NCI-H2081 treated with DMSO at 0.1 percent for 48 hours (cell line): ENCODE measurements around the gene HMGXB4.

Experiments used
- DNase-seq: peaks from one replicate; lab custom pipeline; 2025; lab: John Stamatoyannopoulos, UW

Gene HMGXB4

DNA sequence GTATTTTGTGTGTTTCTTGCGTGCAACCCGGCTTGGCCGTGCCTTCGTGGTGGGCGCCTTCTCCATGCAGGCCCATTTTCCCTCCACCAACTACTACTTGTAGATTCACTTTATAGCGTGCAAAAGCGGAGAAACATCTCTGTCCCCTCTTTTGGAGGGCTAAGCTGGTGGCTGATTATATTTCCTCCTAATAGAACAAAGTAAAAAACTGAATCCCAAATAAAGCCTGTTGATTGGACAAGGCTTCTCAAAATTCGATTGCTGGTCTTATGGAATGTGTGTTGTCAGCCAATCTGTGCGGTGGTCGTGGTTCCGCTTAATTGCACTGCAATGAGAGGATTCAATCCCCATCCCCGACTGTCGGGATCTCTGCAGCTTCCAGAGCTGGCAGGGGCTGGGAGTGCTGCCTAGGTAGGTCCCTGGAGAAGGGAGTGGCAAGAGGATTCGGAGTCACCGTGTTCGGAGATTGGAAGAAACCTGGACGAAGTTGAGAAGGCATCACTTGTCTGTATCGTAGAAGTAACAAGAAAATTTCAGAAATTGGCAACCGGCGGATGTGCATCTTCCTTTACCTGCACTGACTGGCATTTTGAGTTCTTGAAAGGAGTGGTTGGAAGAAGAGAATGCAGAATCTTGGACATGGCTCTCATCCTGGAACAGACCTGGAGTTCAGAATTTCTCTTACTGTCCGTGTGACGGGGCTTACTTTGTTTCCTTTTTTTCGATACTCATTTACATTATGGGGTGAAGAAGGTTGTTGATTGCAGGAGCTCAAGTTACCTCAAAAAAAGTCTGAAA lies 1.1 kb downstream of the HMGXB4 start:
- DNase-seq, result no peak

DNA sequence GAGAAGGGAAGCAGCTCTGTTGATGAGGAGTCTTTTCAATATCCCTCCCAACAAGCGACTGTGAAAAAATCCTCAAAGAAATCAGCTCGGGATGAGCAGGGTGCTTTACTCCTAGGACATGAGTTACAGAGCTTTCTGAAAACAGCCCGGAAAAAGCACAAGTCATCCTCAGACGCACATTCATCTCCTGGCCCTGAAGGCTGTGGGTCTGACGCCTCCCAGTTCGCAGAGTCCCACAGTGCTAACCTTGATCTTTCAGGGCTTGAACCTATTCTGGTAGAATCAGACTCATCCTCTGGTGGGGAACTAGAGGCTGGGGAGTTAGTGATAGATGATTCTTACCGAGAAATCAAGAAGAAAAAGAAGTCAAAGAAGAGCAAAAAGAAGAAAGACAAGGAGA lies 7.7 kb downstream of the HMGXB4 start:
- no peak for DNase-seq

DNA sequence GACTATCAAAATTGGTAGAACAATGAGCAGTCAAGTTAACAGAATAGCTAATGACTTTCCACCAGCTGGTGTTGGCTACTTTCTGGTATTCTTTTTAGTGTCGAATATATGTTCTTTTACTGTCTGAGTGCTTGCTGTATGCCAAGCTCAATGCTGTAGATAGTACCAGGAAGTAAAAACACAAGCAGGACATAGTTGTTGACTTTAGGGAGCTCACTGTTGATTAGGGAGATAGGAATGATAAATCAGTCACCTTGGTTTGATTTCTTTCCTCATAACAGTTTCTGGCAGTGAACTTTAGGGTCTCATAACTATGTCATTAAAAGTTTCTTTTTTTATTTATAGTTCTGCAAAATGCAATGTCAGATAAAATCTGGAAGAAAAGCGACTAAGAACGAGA lies 9.0 kb downstream of the HMGXB4 start:
- no peak for DNase-seq

GRCh38 chr22:35269630-35270029 lies 12.3 kb downstream of the HMGXB4 start:
- DNase-seq, result no peak

GRCh38 chr22:35274154-35274871 lies 17.0 kb downstream of the HMGXB4 start:
- no peak for DNase-seq

- DNase-seq, result no peak
Measured at GRCh38 chr22:35275580-35275979, 18.3 kb downstream of the HMGXB4 start.

DNA sequence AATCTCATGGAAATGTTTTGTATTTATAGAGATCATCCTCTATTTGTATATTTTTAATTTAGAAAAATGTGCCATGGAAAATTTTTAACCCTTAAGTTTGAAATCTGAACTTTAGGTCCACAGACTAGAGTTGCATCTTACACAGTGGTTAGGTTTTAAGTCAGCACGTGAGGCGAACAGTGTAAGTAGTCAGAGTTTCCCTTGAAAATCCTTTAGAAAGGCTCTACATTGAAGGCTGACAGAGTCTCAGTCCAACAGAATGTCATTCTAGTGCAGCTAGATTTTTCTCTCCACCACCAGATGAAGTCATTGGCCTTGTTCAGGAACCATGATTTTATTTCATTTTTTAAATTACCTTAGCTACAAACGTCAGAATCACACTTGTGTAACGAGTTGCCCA lies 18.7 kb downstream of the HMGXB4 start:
- no peak for DNase-seq

DNA sequence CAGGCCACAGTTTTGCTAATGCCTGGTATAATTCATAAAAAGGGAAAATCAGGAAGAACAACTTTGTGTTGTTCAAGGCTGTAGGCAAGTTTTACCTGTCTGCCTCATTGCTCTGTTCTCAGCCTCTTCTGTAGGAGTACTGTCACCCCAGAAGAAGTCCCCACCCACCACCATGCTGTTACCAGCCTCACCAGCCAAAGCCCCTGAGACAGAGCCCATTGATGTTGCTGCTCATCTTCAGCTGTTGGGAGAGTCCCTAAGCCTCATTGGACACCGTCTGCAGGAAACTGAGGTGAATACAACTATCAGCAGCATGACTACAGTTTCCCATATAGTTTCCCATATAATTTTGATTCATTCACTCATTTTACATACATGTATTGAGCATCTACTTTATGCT lies 30.8 kb downstream of the HMGXB4 start:
- DNase-seq, result no peak

GRCh38 chr22:35292786-35293185 lies 35.5 kb downstream of the HMGXB4 start:
- no peak for DNase-seq

DNA sequence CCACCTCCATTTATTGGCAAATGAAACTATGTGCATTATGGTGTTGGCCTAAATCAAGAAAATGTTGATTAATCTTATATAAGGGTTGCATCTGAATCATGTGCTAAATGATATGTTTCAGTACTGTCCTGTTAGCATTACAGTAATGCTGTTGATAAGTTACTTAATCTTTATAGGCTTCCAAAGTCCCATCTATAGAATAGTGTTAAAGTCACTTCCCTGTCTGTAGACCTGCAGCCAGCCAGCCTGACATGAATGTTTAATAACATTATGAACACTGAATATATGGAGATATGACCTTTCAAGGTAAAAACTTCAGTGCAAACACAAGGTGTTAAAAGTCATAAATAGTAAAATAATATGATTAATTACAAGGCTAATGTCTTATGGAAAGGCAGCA lies 38.8 kb downstream of the HMGXB4 start:
- no peak for DNase-seq

DNA sequence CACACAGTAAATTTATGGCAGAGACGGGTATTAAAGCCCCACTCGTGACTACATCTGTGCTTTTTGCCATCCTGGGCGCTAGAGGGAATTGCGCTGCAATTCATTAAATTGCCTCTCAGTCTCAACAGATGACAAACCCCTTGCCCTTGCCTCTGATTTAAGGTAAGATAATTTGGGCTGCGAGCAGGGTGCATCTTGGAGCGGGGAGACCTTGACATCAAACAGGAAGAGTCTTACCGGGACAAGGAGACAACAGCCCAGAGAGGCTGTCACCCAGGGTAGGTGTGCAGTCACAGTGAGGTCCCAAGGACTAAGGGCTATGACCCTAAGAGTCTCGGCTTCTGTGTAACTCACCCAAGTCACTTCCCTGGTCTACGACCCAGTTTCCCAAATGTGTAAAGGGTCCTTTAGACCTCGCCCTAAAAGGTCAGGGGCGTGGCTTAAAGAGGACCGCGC lies 42.0 kb downstream of the HMGXB4 start:
- DNase-seq, result no peak

- DNase-seq, result peak; percentile 72
Measured at GRCh38 chr22:35299673-35300499, 42.6 kb downstream of the HMGXB4 start, which contains the start of gene TOM1. Gene TOM1 (plus strand): TSS chr22:35299894. CDS start chr22:35299929, 35 bp downstream.

DNA sequence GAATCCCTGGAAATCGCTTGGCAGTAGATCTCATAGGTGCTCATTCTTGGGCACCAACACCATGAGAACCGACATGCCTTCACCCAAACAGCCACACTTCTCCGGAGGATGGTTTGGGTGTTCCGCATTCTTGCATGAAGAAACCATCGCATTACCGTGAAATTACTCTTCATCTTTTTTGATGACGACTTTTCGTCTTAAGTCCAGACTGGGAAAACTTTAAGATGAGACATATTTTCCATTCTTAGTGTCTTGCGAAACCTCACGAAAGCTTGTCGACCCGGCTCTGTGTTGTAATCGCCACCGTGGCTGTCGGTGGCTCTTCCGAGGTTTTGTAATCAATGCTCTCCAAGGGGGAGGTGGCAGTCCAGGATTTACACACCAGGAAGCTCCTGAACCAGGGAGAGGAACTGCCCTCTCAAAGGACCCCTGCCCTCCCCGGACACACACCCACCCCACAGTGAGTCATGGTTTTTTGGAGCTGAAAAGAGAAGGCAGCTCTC lies 44.1 kb downstream of the HMGXB4 start:
- no peak for DNase-seq

- DNase-seq, result no peak
Measured at GRCh38 chr22:35303029-35303624, 45.8 kb downstream of the HMGXB4 start.

DNA sequence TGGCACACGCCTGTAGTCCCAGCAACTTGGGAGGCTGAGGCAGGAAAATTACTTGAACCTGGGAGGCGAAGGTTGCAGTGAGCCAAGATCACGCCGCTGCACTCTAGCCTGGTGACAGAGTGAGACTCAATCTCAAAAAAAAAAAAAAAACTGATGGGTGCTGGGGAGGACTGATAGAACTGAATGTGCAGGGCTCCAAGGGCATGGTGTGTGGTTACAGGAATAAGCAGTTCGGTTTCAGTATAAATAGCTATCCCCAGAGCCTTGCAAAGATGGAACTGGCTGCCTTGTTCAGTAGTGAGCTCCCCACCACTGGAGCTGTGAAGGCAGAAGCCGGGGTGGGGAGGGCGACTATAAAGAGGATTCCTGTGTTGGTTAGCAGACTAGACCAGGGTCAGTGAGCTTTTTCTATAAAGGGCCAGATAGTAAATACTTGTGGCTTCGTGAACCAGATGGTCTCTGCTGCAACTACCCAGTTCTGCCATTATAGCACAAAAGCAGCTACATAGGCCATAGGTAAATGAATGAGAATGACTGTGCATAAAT lies 48.3 kb downstream of the HMGXB4 start:
- no peak for DNase-seq

DNA sequence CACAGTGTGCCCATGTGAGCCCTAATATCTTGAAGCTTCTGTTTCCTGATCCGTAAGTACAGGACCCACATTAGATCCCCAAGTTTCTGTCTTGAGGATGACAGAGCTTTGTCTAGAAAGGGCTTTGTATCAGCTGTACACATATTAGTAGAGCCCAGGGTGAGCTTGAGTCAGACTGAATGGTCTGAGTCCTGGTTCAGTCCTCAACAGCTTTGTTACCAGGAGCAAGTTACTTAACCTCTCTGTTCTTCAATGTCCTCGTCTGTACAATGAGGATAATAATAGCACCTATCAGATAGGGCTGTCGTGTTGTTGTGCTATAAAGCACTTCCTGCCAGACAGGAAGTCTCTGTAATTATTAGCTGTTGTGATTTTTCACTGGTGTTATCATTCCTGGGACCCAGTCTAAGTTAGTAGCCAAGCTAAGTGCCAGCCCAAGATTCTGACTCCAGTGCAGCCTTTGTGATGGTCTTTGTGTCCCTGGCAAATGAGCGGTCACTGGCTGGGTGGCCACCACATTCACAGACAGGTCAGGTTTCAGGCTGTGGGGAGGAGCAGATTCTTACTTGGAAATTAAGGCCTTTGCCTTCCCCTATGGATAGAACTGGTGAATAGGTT lies 49.2 kb downstream of the HMGXB4 start:
- no peak for DNase-seq

GRCh38 chr22:35307372-35307771 lies 50.1 kb downstream of the HMGXB4 start:
- DNase-seq, result no peak

DNA sequence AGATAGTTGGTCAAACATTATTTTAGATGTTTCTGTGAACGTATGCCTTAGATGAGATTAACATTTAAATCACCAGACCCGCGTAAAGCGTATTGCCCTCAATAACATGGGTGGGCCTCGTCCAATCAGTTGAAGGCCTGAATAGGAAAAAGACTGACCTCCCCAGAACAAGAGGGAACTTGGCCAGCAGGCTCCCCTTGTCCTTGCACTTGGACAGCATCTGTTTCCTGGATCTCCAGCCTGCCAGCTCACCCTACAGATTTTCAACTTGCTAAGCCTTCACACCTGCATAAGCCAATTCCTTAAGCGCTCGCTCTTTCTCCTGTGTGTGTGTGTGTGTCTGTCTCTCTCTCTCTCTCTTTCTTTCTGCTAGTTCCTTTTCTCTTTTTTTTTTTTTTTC lies 50.6 kb downstream of the HMGXB4 start:
- no peak for DNase-seq

- DNase-seq, result no peak
Measured at GRCh38 chr22:35308480-35309021, 51.3 kb downstream of the HMGXB4 start.
